ENCODE results near the gene UPF3A. TPM values are rescaled to one million over a fixed set of nuclear protein-coding genes. Genes with fewer than 3 reads are reported as not detected.
A peak's percentile ranks its signal among the peaks of the same experiment; 100 is the strongest.

Gene UPF3A
- total and polyA plus RNA-seq, 11 donors, result 13.4 to 42.0 (median 20.8) TPM

DNA sequence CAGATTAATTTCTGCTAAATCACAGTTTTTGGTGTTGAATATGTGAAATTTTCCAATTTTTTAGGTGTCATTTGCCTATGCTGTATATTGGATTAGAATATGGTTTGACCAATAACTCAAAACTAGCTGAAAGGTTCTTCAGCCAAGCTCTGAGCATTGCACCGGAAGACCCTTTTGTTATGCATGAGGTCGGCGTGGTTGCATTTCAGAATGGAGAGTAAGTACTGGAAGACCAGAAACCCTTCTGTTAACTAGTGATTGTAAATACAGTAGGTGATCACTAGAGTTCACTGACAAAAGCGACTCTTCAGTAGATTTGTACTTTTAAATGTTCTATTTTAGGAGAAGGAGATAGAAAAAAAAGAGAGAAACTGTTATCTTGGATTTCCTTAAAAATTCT lies 24.4 kb upstream of the UPF3A start:
- ATAC-seq, result no peak
- Histone ChIP-seq H3K36me3 (peaks cover 0 to 100% (median 99%) of the 10 kb centered on the region in 9 donors), H3K4me1 (peaks cover 0 to 19% (median 4%) of the 10 kb centered on the region in 12 donors), H3K27me3 (no peaks in the 10 kb centered on the region), H3K4me3 (no peak overlapping the region), H3K9me3 (no peaks in the 10 kb centered on the region), H3K27ac (no peak overlapping the region)
- TF ChIP-seq CTCF (IDR thresholded peaks at IDR 0.05) (no peak), POLR2A (IDR thresholded peaks at IDR 0.05) (no peak)
- intact Hi-C loops (cut with DNase I), result no loop called here
- no peak for DNase-seq
- 91 to 94% (median 92%) methylated on average over 4 of the region's 4 CpGs for WGBS, 4 donors

- Histone ChIP-seq H3K27me3 (no peaks in the 10 kb centered on the region), H3K36me3 (peaks cover 0 to 100% (median 99%) of the 10 kb centered on the region in 9 donors), H3K9me3 (no peaks in the 10 kb centered on the region), H3K4me3 (no peak overlapping the region), H3K4me1 (peaks cover 0 to 22% (median 4%) of the 10 kb centered on the region in 12 donors), H3K27ac (no peak overlapping the region)
- DNase-seq (no peak), ATAC-seq (no peak)
- intact Hi-C loops (cut with DNase I), result no loop called here
- TF ChIP-seq POLR2A (IDR thresholded peaks at IDR 0.05) (no peak), CTCF (IDR thresholded peaks at IDR 0.05) (no peak)
- 94 to 96% (median 95%) methylated on average over 8 of the region's 8 CpGs for WGBS, 4 donors
These were observed 22.8 kb upstream of the UPF3A start for GRCh38 chr13:114258589-114258988.

DNA sequence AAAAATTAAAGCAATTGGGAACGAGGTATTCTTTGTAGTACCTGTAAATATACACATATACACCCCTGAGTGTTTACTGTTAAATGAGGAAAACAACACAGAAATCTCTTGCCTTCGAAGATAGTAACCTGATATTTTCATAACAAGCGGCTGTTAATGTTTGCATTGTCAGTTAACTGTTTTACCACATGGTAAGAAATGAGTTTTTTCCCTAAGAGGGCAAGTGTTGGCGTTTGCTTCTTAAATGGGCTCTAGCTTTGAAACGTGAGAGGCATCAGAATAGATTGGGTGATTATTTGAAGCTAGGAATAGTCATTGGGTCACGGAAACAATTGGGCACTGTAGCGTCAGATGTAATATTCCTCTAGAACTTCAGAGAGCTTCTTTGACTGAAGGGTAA lies 22.0 kb upstream of the UPF3A start:
- Histone ChIP-seq H3K4me1 (peaks cover 0 to 22% (median 4%) of the 10 kb centered on the region in 12 donors), H3K27me3 (no peaks in the 10 kb centered on the region), H3K4me3 (no peak overlapping the region), H3K9me3 (no peaks in the 10 kb centered on the region), H3K27ac (no peak overlapping the region), H3K36me3 (peaks cover 0 to 100% (median 99%) of the 10 kb centered on the region in 9 donors)
- 75 to 84% (median 80%) methylated on average over 7 of the region's 7 CpGs for WGBS, 4 donors
- DNase-seq (no peak), ATAC-seq (no peak)
- TF ChIP-seq POLR2A (IDR thresholded peaks at IDR 0.05) (no peak), CTCF (IDR thresholded peaks at IDR 0.05) (no peak)
- intact Hi-C loops (cut with DNase I), result no loop called here

GRCh38 chr13:114259974-114260373 lies 21.4 kb upstream of the UPF3A start:
- peak in 3 of 4 donors; percentile 53 to 82 (median 77) for ATAC-seq
- TF ChIP-seq POLR2A (IDR thresholded peaks at IDR 0.05) (no peak), CTCF (IDR thresholded peaks at IDR 0.05) (no peak)
- Histone ChIP-seq H3K4me3 (no peak overlapping the region), H3K36me3 (peaks cover 0 to 100% (median 99%) of the 10 kb centered on the region in 9 donors), H3K27ac (peak overlapping the region in 1 of 12 donors; percentile 20), H3K9me3 (no peaks in the 10 kb centered on the region), H3K27me3 (no peaks in the 10 kb centered on the region), H3K4me1 (peaks cover 0 to 22% (median 4%) of the 10 kb centered on the region in 12 donors)
- intact Hi-C loops (cut with DNase I), result no loop called here
- peak in 1 of 5 donors; percentile 33 for DNase-seq
- WGBS, 4 donors, result 60 to 76% (median 67%) methylated on average over 4 of the region's 4 CpGs
